ENCODE measurements around the gene PRR16.
A peak's percentile ranks its signal among the peaks of the same experiment; 100 is the strongest.

The PRR16 gene

GRCh38 chr5:120464627-120465435 is 731 bp downstream of the PRR16 start:
- peak; percentile 5 to 14 for DNase-seq

- DNase-seq, result no peak
Observed at GRCh38 chr5:120465436-120465961, 1.4 kb downstream of the PRR16 start.

- no peak for DNase-seq
Observed at GRCh38 chr5:120466341-120467006, 2.4 kb downstream of the PRR16 start.

GRCh38 chr5:120471971-120472370 is 7.9 kb downstream of the PRR16 start:
- DNase-seq, result no peak

GRCh38 chr5:120472911-120473310 is 8.8 kb downstream of the PRR16 start:
- DNase-seq, result no peak

GRCh38 chr5:120473332-120473731 is 9.2 kb downstream of the PRR16 start:
- no peak for DNase-seq

GRCh38 chr5:120476063-120476462 is 12.0 kb downstream of the PRR16 start:
- no peak for DNase-seq

GRCh38 chr5:120479066-120479465 is 15.0 kb downstream of the PRR16 start:
- no peak for DNase-seq

- DNase-seq, result no peak
Observed at GRCh38 chr5:120499876-120500563, 35.9 kb downstream of the PRR16 start.

- DNase-seq, result no peak
Observed at GRCh38 chr5:120502531-120502930, 38.4 kb downstream of the PRR16 start.

- no peak for DNase-seq
Observed at GRCh38 chr5:120503341-120503740, 39.2 kb downstream of the PRR16 start.

- no peak for DNase-seq
Observed at GRCh38 chr5:120504057-120504456, 40.0 kb downstream of the PRR16 start.

- DNase-seq, result no peak
Observed at GRCh38 chr5:120507197-120507596, 43.1 kb downstream of the PRR16 start.

GRCh38 chr5:120507800-120508463 is 43.8 kb downstream of the PRR16 start:
- no peak for DNase-seq

GRCh38 chr5:120509053-120509452 is 45.0 kb downstream of the PRR16 start:
- DNase-seq, result no peak

GRCh38 chr5:120510098-120510637 is 46.1 kb downstream of the PRR16 start:
- DNase-seq, result no peak

GRCh38 chr5:120510994-120511686 is 47.0 kb downstream of the PRR16 start:
- no peak for DNase-seq

- no peak for DNase-seq
Observed at GRCh38 chr5:120512068-120512467, 48.0 kb downstream of the PRR16 start.

- DNase-seq, result no peak
Observed at GRCh38 chr5:120512791-120513650, 48.9 kb downstream of the PRR16 start.

GRCh38 chr5:120516805-120517204 is 52.7 kb downstream of the PRR16 start:
- no peak for DNase-seq
